ENCODE measurements around the gene ITGA4. TPM values are rescaled to one million over a fixed set of nuclear protein-coding genes. Genes with fewer than 3 reads are reported as not detected.
A peak's percentile ranks its signal among the peaks of the same experiment; 100 is the strongest.
"Not testable (repeated sequence)": the region's sequence is repeated elsewhere in the genome, so short reads cannot be mapped to it uniquely, and the experiment has no call there.

Gene ITGA4
- total and polyA plus RNA-seq, 12 donors, result 0.37 to 14.5 (median 3.6) TPM

GRCh38 chr2:181446985-181447384 lies 10.2 kb upstream of the ITGA4 start:
- no peaks in the 10 kb centered on the region for H3K27me3 ChIP-seq
- H3K36me3 ChIP-seq (replicated peaks in 1 of 2), result no peaks in the 10 kb centered on the region
- no peaks in the 10 kb centered on the region for H3K4me1 ChIP-seq (replicated peaks in 1 of 2)
- DNase-seq, result no peak
- TF ChIP-seq POLR2A (IDR thresholded peaks at IDR 0.05), result no peak
- TF ChIP-seq, protein P1, sequence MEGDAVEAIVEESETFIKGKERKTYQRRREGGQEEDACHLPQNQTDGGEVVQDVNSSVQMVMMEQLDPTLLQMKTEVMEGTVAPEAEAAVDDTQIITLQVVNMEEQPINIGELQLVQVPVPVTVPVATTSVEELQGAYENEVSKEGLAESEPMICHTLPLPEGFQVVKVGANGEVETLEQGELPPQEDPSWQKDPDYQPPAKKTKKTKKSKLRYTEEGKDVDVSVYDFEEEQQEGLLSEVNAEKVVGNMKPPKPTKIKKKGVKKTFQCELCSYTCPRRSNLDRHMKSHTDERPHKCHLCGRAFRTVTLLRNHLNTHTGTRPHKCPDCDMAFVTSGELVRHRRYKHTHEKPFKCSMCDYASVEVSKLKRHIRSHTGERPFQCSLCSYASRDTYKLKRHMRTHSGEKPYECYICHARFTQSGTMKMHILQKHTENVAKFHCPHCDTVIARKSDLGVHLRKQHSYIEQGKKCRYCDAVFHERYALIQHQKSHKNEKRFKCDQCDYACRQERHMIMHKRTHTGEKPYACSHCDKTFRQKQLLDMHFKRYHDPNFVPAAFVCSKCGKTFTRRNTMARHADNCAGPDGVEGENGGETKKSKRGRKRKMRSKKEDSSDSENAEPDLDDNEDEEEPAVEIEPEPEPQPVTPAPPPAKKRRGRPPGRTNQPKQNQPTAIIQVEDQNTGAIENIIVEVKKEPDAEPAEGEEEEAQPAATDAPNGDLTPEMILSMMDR (IDR thresholded peaks at IDR 0.05), result no peak
- no peak overlapping the region for H3K27ac ChIP-seq
- no peak overlapping the region for H3K4me3 ChIP-seq
- no peaks in the 10 kb centered on the region for H3K9me3 ChIP-seq (replicated peaks in 1 of 3)
- 62 to 70% (median 68%) methylated on average over 4 of the region's 4 CpGs for WGBS, 4 donors
- intact Hi-C loops (cut with DNase I), result no loop called here

DNA sequence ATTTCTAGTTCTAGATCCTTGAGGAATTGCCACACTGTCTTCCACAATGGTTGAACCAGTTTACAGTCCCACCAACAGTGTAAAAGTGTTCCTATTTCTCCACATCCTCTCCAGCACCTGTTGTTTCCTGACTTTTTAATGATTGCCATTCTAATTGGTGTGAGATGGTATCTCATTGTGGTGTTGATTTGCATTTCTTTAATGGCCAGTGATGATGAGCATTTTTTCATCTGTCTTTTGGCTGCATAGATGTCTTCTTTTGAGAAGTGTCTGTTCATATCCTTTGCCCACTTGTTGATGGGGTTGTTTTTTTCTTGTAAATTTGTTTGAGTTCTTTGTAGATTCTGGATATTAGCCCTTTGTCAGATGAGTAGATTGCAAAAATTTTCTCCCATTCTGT lies 7.9 kb upstream of the ITGA4 start:
- H3K4me1 ChIP-seq (replicated peaks in 1 of 2); H3K27ac ChIP-seq; H3K36me3 ChIP-seq (replicated peaks in 1 of 2); DNase-seq; intact Hi-C loops (cut with DNase I); H3K4me3 ChIP-seq; H3K27me3 ChIP-seq; H3K9me3 ChIP-seq (replicated peaks in 1 of 3): not testable (repeated sequence)

DNA sequence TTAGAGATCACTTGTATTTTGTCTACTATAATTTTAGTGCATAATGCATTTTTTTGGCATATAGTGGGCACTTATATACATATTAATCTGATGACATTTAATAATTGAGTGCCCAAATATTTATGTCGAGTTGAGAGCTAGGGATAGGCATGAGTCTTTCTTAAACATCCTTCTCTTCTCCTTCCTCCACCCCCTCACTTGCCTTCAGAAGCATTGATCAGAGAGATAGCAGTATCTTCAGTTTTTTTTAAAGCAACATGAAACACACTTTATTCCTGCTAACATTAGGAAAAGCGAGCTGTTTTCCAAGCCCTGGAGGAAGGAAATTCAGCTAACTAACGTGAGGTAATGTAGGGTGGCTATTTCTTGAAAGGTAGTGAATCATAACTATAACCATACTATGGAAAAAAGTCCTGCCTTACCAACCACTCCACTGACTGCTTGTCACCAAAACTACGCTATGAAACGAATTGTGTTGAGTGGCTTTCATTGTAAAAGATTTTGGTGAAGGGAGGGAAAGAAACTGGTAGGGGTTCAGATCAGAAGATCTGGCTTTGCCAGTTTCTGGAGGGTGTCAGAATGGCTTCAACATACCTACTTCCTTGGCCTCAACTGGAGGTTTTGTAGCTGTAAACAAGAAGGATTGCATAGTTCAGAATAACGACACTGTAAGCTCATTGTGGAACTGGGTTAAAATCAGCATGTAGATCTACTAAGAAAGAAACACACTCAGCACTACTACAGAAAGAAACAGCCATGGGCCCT lies 2.3 kb upstream of the ITGA4 start:
- H3K27me3 ChIP-seq, result peaks cover 21% of the 10 kb centered on the region
- WGBS, 4 donors, result 62 to 74% (median 68%) methylated on average over 6 of the region's 6 CpGs
- H3K4me1 ChIP-seq (replicated peaks in 1 of 2), result peaks cover 0 to 6% of the 10 kb centered on the region in 2 donors
- no peaks in the 10 kb centered on the region for H3K9me3 ChIP-seq (replicated peaks in 1 of 3)
- DNase-seq, result no peak
- no peak overlapping the region for H3K27ac ChIP-seq
- H3K36me3 ChIP-seq (replicated peaks in 1 of 2), result no peaks in the 10 kb centered on the region
- intact Hi-C loops (cut with DNase I), result no loop called here
- H3K4me3 ChIP-seq, result no peak overlapping the region
- TF ChIP-seq, protein P1 (IDR thresholded peaks at IDR 0.05), result no peak
- no peak for TF ChIP-seq POLR2A (IDR thresholded peaks at IDR 0.05)

DNA sequence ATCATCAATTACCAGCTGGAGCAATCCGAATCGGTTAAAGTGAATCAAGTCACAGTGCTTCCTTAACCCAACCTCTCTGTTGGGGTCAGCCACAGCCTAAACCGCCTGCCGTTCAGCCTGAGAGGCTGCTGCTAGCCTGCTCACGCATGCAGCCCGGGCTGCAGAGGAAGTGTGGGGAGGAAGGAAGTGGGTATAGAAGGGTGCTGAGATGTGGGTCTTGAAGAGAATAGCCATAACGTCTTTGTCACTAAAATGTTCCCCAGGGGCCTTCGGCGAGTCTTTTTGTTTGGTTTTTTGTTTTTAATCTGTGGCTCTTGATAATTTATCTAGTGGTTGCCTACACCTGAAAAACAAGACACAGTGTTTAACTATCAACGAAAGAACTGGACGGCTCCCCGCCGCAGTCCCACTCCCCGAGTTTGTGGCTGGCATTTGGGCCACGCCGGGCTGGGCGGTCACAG lies 496 bp upstream of the ITGA4 start:
- 4 to 10% (median 6%) methylated on average over 15 to 17 of the region's 17 CpGs for WGBS, 4 donors
- peaks cover 0 to 6% of the 10 kb centered on the region in 2 donors for H3K4me1 ChIP-seq (replicated peaks in 1 of 2)
- H3K36me3 ChIP-seq (replicated peaks in 1 of 2), result no peaks in the 10 kb centered on the region
- H3K4me3 ChIP-seq, result peak overlapping the region in 1 of 4 donors; percentile 45
- no peak for TF ChIP-seq POLR2A (IDR thresholded peaks at IDR 0.05)
- TF ChIP-seq, protein P1 (IDR thresholded peaks at IDR 0.05), result no peak
- peak; percentile 17 to 58 (median 34) for DNase-seq
- peak overlapping the region in 2 of 5 donors; percentile 67 to 82 for H3K27ac ChIP-seq
- H3K27me3 ChIP-seq, result peaks cover 21% of the 10 kb centered on the region
- H3K9me3 ChIP-seq (replicated peaks in 1 of 3), result no peaks in the 10 kb centered on the region
- intact Hi-C loops (cut with DNase I), result no loop called here
